Measurements from ENCODE around the gene RTN1.
A peak's percentile ranks its signal among the peaks of the same experiment; 100 is the strongest.

Gene RTN1

DNA sequence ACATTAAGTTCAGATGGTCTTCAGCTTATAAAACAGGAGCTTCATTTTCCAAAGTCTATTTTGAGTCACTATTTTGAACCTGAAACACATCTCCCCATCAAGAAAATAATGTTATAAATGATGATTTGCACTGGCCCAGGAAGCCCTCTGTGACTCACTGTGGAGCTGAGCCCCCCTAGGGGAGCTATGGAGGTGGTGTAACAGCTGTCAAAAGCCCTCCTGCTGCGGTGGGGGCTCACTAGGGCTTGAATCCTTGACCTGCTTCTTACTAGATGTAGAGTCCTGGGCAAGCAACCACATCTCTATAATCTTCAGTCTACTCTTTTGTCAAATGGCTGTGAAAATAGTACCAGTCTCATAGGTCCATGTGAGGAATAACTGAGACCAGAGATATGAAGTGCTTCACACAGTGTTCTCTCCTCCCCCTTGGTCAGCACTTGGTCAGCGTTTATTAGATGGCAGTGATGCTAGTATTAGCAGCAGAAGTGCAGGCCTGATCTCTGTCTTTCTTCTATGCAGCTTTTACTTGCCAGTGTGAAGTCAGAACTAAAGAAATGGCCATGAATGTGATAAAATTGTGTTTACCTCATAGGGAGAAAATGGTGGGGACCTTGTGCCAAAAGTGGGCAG is 83.4 kb downstream of the RTN1 start:
- peak; percentile 54 to 58 for DNase-seq

DNA sequence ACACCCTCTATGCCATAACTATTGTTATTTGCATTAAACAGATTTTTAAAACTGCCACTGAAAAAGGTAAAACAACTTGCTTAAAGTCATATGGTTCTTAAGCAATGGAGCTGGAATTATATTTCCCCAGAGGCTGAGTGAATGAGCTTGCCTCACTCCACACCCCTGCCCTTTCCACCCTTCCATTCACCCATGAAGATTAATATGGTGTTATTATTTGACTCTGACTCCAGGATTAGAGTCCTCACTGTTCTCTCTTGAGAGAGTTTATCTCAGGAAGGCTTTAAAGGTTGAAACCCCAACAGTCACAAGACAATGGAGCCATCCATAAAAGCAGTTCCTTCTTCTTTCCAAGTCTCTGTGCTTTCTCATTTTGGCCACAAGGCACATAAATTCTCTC is 84.9 kb downstream of the RTN1 start:
- DNase-seq = peak in 1 of 2 experiments; percentile 33

DNA sequence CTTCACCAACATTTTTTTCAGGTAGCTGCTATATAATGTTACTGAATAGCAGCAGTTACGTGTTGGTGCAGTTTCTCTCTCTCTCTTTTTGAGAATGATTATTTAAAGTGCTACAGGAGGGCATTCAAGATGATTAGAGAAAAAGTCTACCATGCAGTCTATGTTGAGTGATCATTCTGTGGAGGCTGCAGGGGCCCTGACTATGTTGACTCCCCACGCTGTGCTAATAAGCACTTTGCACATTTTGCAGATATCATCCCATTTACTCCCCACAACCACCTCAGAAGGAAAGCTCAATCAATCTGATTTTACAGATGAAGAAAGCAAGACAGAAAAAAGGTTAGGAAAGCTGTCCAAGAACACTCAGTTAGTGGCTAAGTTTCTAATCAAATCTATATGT is 87.8 kb downstream of the RTN1 start:
- no peak for DNase-seq

DNA sequence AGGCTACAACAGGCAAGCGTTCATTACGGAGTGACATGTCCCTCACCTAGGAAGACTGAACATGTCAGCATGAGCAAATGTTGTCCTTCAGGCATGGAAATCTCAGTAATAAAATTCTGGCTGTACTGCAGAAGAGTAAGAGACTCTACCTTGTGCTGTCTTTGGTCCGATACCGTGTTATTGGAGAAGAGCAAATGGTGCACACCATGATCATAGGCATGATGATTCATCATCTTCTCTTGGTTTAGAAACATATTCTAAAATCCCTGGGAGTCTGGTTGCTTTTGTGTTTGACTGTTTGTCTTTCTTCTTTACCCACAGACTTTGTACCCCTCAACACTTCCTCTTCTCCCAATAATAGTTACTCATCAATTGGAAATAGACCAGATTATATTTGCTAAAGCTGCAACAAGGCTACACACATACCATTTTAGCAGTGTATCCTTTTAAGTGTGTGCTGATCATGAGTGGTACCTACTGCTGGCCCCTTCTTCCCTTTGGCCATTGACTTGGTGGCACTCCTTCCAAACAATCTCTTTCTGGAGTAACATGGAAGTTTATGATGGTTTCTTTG is 93.5 kb downstream of the RTN1 start:
- no peak for DNase-seq

DNA sequence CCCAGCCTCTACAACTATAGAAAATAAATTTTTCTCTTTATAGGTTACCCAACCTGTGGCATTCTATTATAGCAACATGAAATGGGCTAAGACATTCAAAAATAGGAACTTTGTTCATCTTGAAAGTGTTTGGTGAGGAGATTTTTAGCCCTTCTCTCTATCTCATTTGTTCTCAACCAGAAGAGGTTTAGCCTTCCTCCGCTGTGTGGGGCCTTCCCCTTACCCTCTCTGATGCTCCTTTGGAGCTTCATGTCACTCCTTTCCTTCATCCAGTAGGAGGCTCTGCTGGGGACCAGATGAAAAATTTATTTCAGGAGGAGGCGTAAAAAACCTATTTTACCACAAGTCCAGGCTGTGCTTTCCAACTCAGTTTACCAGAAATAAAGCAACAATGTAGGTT is 94.1 kb downstream of the RTN1 start:
- no peak for DNase-seq

DNA sequence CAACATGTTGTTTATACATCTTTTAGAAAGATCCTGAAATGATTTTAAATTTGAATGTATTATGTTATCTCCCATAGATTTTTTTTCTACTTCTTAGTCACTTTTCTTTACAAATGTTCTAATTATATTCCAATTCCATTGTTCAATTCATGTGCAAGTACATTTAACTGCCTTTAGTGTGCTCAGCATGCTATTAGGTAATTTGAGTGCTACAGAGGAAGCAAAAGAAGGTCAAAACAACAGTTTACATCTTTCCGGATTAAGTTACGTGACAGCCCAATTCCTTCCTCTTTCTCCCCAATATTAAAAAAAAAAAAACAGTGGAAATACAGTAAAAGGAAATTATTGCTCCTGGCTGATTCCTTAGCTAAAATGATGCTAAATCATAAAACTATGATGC is 98.3 kb downstream of the RTN1 start:
- DNase-seq = no peak

DNA sequence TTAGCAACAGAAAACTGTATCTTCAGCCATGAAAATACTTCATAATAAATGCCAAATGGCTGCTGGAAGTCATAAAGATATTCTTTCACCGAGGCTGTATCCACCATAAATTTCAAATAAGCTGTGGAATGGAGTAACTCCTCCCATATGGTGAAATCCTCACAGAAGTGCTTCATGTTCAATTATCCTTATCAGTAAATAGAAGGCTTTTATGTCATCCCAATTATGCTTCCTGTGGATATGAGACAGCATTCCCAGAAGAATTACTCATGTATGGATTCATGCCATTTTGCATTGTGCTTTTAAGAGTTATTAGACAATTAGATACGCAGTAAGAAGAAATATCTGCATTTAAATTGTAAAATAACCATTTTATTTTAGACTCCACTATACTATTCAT is 99.0 kb downstream of the RTN1 start:
- DNase-seq = peak in 1 of 2 experiments; percentile 34

DNA sequence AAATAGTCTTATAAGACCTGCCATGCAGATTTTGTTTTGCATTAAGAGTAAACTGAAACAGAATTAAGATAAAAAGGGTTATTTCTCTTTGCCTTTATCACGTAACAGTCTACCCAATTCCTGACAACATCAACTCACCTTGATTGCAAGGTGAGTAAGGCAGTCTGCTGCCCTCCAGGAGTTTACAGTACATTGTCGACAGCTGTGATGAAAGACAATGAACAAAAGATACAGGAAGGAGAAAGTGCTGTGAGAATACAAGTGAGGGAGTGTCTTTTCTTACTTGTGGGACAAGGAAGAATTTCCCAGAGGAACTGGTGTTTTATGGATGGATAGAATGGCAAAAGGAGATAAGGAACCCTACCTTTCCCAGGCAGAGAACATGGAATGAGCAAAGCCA is 101.0 kb downstream of the RTN1 start:
- no peak for DNase-seq

DNA sequence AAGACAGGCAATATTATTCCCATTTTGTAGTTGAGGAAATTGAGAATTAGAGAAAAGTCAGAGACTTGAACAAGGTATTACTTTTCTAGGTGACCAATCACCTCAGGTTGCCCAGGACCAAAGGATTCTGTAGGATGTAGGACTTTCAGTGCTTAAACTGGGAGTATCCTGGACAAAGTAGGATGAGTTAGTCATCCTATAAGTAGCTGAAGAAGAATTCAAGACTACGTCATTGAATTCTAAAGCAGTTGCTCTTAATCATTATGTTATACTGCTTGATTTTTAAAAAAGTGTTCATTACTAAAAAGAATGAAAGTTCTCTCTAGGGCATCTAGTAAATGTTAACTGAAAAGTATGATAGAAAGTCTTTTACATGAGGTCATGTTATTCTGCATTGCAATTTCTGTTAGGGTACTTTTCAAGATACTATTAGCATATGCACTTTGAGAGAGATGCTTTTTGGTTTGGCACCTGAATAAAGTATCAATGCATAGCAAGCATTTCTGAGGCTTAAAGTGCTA is 101.7 kb downstream of the RTN1 start:
- no peak for DNase-seq

DNA sequence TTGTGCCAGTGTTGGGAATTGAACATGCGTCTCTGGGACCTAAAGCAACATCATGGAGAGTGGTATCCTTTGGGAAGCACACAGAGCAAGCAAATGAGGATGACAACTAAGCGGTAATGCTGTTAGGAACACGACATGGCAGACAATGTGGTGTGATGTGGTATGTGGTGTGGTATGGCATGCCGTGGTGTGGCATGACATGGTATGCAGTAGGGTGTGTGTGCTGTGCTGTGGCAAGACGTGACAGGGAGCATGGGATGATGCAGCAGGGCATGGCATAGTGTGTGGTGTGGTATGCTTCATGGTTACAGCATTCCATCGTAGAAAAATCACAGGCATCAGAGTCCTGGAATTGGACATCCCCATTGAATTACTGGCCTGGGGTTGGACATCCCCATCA is 108.7 kb downstream of the RTN1 start:
- no peak for DNase-seq

DNA sequence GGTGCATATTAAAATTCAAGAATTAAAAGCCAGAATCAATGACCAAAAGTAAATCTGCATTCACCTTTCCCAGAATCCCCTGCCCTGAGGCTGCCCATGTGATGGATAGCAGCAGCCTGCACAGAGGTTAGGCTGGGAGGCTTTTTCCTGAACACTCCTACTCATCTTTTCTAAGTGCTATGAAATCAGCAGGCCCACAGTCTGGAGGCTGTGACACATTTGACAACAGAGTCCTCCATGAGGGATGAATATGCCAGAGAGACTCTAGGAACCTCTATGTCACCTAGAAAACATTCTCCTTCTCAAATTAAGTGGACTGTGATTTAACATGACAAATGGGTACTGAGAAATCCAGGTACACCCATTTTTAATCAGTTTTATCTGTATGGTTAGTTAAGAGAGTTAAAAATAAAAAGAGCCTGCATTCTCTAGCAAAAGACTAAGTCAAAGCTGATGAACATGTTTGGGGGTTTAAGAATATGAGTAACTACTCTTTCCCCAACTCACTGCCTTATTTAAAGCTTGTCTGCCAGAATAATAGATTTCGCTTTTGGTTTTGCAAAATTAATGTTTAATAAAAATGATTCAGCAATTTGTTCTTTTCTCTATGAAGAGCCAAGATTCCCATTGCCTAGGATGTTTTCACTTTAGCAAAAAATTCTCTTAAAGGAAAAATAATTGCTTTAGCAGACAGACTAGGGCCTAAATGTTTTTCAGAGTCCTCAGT is 115.0 kb downstream of the RTN1 start:
- DNase-seq = peak in 1 of 2 experiments; percentile 47

DNA sequence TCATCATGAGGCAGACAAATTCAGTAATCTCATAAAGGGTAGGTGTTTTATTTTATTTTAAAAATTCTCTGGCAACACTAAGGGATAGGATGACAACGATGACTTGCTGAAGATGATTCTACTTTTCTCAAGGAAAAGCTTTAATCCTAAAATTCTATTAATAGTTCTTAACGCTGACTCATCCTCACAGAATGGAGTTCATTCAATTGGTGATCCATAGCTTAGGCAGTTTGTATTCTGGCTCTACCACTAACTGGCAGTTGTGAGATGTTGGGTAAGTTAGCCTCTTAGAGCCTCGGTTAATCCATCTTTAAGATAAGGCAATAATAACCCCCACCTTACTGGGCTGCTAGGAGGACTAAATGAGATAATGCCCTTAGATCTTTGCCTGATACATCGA is 116.3 kb downstream of the RTN1 start:
- no peak for DNase-seq

DNA sequence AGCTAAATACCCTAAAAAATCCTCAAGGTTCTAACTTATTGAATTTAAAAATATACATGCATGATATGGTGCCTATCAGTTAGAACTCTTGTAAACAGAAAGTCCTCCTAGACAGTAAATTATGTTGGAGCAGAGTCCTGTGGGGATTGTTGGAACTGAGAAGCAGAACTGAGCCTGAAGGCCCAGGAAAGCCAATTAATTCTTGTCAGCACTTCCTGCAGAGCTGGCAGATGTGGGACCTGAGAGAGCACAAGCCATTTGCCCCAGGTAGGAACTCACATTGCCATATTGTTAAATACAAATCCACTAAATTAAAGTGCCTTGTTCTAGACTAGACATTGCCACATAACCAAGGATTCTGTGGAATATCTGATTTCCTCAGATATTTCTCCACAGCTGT is 117.1 kb downstream of the RTN1 start:
- peak; percentile 21 to 79 for DNase-seq

DNA sequence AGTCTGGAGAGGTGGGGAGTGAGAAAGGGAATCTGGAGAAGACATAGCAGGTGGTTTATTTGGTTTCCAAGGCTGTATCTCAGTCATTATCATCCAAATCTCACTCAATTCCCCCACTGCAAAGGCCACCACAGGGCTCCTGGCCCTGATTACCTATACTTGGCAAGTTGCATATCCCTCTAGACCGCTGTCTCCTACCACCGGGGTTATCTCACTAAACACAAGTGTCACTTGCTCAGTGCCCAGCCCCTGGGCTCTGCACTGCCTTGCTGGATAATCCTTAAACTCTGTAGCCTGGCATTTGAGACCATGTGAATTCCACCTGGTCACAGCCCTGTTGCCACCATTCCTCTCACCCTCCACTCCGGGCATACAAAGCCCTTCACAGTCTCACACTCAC is 119.0 kb downstream of the RTN1 start:
- no peak for DNase-seq

DNA sequence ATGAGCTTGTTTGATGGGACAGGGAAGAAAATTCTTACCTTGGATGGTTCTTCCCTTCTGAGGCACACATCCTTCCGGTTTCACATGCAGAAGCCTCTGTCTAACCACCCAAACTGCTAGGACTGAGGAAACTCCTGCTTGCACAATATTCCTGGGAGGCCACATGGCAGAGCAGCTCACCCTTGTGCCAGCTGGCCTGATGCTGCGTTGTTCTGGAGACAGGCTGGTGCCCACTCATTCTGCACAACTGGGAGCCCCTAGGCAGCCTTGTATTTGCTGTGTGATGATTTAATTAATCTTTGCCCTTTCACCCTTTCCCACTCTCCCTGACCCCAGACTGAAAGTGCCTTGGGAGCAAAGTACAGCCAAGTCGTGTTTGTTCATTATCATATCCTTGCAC is 130.8 kb downstream of the RTN1 start:
- peak; percentile 47 to 69 for DNase-seq

DNA sequence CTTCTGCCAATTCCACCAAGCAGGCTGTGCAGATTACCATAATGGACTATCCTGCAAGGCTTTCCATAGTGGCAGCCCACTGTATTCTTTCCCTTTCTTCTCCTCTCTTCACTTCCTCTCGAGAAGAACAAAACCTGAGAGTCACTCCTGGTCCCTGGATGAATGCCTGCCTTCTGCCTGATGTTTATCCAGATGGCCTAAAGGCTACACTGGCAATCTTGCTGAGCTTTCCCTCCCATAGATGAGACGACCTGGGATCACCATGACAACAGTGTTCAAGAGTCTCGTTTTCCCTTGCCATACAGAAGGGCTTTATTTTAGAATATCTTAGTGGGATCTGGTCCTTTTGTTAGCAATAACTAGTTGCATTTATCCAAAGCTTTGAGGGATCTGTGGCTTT is 142.3 kb downstream of the RTN1 start:
- DNase-seq = peak; percentile 99 to 100

DNA sequence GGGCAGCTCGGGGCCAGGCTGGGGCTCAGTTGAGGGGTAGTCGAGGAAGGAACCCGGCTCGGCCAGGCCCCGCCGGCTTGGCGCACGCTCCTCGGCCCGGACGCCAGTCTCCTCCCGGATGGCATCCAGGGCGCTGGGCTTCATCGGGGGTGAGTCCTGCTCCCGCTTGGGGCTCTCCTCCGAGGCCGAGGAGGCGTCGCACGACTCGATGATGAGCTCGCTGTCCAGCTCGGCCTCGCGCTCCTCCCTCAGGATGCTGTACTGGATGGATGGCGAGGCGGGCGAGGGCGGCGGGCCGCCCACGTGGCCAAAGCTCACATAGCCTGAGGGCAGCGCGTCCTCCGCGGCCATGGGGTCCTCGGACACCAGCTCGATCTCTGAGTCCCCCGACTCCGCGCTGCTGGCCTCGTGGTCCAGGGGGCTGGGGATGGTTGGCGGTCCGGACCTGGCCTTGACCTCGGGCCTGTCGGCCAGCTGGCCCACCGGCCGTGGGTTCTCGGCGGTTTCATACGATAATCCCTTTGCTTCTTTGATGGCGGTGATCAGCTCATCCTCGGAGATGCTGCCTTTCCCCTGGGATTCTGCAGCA is 143.4 kb downstream of the RTN1 start:
- DNase-seq = peak in 1 of 2 experiments; percentile 49

DNA sequence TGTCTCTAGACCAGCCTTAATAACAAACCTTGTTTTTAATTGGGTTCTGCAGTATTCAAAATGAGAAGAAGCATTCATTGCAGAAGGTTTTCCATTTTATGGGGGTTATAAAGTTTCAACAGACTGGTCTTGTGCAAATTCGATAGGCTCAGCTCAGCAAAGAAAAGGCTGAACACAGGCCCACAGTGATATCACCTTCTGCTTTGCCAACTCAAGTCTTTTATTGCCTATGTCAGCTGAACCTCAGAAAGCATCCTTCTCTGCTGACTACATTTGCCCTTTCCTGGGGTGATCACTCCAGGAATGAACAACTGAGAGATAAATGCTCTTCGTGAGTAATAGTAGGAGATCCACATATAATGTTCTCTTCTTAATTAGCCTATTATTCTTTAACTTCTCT is 159.5 kb downstream of the RTN1 start:
- no peak for DNase-seq

DNA sequence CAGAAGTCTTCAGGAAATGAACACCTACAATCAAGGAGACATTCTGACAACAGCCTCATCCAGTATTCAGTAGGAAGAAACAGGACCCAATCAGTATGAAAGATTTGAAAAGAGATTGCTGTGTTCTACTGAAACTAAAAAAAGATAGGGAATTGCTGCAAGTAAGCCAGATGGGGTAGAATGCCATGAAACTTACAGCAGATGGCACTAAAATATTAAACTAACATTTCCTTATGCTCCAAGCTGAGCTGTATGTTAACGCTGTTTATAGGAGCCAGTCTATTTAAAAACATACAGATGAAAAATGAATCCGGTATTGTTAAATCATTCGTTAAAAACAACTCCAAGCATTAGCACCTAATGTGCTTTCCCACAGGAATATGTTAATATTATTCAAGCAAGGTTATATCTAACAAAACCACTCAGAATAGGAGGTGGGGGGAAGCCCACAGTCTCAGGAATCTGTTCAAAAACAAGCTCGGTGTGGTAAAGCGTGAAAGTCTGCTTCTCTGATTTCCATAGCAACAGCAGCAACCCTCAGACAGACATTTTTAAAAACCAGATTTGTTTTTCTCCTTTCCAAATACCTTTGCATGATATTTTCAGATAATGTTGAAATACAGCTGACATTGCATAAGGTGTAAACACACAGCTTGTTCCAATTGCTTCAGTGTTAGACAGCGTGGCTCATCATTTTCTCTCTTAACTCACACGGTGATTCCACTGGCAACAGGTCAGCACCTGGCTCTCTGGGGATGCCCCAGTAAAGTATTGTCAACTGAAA is 162.6 kb downstream of the RTN1 start:
- peak; percentile 41 to 82 for DNase-seq

DNA sequence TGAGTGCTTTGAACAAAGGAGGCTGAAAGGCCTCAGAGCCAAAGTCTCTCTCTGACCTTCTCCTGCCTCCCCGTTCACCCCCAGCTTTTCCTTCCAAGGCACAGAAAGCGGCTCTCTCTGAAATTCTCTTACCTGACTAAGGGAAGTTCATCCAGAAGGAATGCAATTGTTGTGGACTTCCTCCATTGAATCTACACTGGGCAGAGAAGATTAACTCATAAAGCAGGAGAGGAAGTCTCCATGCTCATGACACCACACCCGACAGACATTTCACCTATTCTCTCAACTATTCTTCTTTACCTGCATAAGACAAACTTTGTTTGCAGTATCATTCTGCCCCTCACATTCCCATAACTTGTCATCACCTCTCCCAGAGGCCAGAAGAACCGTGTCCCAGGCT is 164.7 kb downstream of the RTN1 start:
- DNase-seq = no peak

DNA sequence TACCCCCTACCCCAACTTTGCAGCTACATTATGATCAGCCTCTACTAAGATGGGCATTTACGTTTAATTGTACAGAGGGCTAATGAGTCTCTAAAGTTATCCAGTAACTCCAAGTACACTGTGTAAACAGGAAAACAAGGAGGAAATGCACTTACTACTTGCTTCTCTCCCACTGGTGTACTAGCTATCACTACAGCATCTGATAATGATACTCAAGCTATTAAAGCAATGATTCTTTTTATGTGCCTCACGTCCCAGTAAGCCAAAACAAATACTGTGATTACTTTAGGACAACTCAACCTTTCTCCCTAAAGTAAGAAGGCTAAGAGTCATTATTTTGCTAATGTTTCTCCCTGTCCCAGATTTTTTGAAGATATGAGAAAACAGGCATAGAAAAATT is 165.3 kb downstream of the RTN1 start:
- no peak for DNase-seq

DNA sequence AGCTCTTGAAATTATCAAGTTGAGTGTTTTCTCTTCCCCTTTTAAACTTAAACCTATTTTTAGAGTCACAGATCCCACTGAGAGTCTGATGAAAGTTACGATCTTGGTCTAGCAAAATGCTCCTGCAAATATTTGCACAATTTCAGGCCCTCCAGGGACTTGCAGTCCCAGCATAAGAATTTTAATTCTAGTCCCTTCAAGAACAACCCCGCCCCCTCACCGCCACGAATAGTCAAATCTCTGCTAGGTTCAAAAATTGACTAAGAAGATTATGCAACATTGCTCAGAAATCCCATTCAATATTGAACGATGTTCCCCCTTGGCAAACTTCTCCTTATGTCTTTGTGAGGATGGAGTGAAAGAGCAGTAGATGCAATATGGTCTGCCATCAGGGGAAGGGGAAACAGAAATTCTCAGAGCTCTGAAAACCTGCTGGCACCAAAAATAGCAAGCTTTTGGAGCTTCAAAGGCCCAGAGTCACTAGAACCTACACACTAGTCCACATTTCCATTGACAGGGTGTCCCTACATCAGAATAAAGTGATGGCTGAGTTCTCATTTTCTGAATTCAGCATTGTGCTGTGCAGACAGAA is 166.4 kb downstream of the RTN1 start:
- no peak for DNase-seq

DNA sequence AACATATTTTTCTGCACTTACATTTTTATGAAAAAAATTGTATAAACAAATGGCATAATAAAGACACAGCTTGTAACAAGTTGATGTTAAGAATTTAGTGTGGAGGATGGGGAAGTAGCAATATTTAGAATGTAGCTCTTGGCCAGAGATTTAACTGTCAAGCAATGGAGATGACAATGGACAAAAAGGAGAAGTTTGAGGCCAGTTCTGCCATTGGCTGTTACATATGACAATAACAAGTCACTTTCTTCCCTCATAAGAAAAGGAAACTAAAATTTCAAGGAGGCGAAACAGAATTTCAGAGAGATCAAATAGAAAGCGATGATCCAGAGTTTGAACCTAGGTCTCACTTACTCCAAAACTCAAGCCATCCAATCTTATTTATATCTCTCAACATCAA is 171.1 kb downstream of the RTN1 start:
- no peak for DNase-seq

Data from NCI-H524 (cell line).